Skeletal muscle cell (primary cell): Measurements from ENCODE around the gene ZNF775.
A peak's percentile ranks its signal among the peaks of the same experiment; 100 is the strongest.

Experiments
- DNase-seq: peaks from one replicate; pipeline ENCODE4 v3.0.0-alpha.2; 2010; ENCODE audit warnings: low read depth
- H3K4me3 ChIP-seq: 2 replicates; pipeline ENCODE4 v1.5.1; 2011; ENCODE audit warnings: low read depth, mild to moderate bottlenecking, control low read depth, low read length, moderate library complexity

Gene ZNF775

GRCh38 chr7:150378853-150379440 lies at the start of gene ZNF775:
Gene ZNF775, plus strand, starts transcription at chr7:150379330. Its CDS starts 9,141 bp downstream, at chr7:150388471.
- peak within 1 kb of the TSS; percentile 72 for H3K4me3 ChIP-seq
- peak; percentile 75 for DNase-seq

- no peak overlapping the region for H3K4me3 ChIP-seq
- DNase-seq: no peak
These were observed 49.6 kb upstream of the ZNF775 start for GRCh38 chr7:150329331-150330120.

DNA sequence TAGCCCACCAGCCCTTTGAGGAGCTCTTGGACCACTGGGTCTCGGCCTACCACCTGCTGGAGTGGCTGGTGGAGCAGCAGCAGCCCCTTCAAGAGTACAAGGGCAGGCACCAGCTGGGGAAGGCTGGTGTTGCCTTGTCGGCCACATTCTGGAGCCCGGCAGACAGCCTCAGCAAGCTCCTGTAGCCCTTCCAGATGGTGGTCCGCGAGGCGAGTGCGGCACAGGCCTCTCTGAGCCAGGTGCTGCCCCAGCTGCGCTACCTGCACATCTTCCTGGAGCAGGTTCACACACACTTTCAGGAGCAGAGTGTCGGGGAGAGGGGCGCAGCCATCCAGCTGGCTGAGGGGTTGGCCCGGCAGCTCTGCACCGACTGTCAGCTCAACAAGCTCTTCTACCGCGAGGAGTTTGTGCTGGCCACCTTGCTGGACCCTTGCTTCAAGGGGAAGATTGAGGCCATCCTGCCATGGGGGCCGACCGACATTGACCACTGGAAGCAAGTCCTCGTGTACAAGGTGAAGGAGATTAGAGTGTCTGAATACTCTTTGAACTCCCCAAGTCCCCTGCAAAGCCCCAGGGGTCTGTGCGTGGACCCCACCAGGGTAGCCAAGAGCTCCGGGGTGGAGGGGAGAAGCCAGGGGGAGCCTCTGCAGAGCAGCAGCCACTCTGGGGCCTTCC lies 48.8 kb upstream of the ZNF775 start:
- no peak for DNase-seq

DNA sequence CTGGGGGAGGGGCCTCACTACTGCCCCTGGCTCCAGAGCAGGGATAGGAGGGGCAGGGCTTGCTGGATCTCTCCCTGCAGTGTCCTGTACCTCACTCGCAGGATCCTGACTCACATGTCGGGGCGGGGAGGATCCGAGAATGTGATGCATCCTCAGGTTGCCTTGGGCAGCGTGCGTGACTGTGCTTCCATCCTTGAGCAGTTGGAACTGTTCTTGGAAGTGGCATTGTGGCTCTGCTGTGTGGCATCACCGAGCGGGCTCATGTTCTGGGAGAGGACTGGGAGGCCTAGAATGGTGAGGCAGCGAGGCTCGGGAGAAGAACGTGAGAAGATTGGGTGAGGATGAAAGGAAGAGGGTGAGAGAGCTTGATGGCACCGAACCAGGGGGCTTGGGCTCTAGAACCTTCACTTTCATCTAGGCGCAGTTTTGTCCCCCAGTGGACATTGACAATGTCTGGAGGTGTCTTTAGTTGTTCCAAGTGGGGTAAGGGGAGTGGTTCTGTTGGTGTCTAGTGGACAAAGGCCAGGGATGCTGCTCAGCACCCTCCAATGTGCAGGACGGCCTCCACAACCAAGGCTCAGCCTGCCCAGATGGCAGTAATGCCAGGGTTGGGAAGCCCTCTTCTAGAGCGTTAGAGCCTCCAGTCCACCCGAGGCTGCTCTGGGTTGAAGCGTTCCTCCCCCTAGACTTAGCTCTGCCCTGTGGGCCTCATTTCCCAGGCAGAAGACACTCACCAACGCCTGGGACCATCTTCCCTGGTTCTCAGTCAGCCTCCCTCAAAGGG lies 46.1 kb upstream of the ZNF775 start:
- H3K4me3 ChIP-seq: no peak overlapping the region

More for the DNA sequence above, 48.8 kb upstream of the ZNF775 start:
- H3K4me3 ChIP-seq: no peak overlapping the region

GRCh38 chr7:150333659-150334058 lies 45.5 kb upstream of the ZNF775 start:
- H3K4me3 ChIP-seq: no peak overlapping the region
- no peak for DNase-seq

More for the DNA sequence above, 46.1 kb upstream of the ZNF775 start:
- no peak for DNase-seq

GRCh38 chr7:150334108-150334507 lies 45.0 kb upstream of the ZNF775 start:
- no peak for DNase-seq

DNA sequence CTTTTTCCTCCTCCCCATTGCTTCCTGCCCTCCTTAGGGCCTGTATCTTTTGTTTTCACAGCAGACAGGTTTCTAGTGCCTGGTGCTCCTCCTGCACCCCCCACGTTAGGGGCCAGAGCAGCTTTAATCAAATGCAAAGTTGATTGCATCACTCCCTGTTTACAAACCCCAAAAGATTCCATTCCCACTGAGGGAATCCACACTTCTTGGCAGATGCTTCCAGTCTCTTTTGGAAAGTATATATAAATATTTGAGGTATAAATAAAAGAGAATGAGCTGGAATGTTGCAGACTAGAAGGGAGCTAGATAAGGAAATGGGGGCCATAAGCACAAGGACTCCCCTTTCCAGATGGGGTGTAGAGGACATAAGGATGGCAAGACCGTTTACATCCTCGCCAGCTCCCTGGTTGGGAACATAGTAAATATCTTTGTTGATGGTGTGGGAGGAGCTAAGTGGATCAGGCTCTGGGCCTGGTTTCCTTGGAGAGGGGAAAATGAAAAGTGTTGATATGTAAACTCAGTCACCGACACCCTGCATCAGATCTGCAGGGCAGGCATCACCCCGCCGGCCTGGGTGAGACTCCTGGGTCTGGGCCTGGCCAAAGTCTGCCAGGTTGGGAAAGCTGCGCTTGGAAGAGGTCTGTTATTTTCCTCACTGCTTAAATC lies 43.9 kb upstream of the ZNF775 start:
- no peak for DNase-seq
- no peak overlapping the region for H3K4me3 ChIP-seq

More at GRCh38 chr7:150334108-150334507, 45.0 kb upstream of the ZNF775 start:
- no peak overlapping the region for H3K4me3 ChIP-seq

DNA sequence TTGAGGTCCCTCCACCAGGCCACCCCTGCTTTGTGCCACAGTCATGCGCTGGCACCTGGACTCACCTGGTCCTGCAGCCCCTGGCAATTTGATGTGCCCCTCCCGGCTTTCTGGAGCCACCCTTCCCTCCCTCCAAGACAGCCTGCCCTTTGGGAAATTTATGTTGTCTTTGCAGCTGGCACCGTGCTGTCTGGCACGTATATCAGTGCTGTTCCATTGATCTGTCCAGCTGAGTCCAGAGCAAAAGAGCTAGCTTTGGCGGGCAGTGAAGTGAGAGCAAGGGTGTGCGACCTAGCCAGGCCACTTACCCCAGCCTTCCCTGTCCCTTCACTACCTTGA lies 43.4 kb upstream of the ZNF775 start:
- no peak for DNase-seq
- H3K4me3 ChIP-seq: no peak overlapping the region

DNA sequence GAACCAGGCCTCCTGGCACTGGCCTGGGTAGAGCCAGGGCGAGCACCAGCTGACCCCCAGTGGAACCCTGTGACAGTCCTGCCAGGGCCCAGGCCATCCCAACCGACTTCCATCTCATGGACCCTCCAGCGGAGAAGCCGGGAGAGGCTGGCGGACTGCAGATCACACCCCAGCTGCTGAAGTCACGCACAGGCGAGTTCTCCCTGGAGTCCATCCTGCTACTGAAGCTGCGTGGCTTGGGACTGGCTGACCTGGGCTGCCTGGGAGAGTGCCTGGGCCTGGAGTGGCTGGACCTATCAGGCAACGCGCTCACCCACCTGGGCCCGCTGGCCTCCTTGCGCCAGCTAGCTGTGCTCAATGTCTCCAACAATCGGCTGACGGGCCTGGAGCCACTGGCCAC lies 42.4 kb upstream of the ZNF775 start:
- DNase-seq: no peak
- no peak overlapping the region for H3K4me3 ChIP-seq

DNA sequence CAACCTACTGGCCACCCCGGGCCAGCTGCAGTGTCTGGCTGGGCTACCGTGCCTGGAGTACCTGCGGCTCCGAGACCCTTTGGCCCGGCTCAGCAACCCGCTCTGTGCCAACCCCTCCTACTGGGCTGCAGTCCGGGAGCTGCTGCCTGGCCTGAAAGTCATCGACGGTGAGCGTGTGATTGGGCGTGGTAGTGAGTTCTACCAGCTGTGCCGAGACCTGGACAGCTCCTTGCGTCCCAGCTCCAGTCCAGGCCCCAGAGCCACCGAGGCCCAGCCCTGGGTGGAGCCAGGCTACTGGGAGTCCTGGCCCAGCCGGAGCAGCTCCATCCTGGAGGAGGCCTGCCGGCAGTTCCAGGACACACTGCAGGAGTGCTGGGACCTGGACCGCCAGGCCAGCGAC lies 42.0 kb upstream of the ZNF775 start:
- DNase-seq: no peak
- no peak overlapping the region for H3K4me3 ChIP-seq

DNA sequence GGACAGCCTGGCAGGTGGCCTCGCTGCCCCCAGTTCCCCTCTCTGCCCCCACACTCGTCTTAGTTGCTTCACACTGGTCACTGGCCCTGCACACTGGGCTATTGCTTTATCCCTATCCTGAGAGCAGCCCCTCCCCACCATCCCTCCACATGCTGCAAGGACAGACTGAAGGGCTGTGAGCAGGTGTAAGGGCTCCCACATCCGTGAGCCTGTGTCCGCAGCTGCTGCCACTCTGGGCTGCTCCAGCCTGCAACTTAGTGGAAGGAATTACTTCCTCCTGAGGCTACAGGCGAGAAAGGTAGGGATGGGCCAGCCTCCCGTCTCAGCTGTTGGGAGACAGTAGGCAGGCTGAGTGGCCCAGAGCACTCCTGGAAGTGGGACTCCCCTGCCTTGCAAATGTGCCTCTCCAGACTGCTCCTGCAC lies 41.5 kb upstream of the ZNF775 start:
- DNase-seq: no peak
- no peak overlapping the region for H3K4me3 ChIP-seq

GRCh38 chr7:150338166-150338829 lies 40.8 kb upstream of the ZNF775 start:
- no peak for DNase-seq
- H3K4me3 ChIP-seq: no peak overlapping the region

DNA sequence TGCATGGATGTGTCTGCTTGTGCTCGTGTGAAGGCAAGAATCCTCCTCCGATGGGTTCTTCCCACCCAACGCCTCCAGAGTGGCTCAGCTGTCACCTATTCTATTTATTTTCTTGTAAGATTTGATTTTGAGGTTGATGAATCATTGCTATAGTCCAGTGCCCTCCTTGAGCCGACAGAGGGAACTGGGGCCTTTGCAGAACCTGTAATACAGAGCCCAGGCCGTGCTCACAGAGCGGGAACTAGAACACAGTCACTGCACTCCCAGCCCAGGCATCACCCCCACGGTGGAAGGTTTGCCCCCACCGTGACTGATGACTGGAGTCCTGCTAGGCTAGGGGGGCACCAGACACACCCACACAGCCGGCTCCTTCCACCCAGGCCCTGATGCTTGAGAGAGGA lies 39.7 kb upstream of the ZNF775 start:
- DNase-seq: no peak
- H3K4me3 ChIP-seq: no peak overlapping the region

- DNase-seq: no peak
- no peak overlapping the region for H3K4me3 ChIP-seq
These were observed 38.9 kb upstream of the ZNF775 start for GRCh38 chr7:150340024-150340749.

DNA sequence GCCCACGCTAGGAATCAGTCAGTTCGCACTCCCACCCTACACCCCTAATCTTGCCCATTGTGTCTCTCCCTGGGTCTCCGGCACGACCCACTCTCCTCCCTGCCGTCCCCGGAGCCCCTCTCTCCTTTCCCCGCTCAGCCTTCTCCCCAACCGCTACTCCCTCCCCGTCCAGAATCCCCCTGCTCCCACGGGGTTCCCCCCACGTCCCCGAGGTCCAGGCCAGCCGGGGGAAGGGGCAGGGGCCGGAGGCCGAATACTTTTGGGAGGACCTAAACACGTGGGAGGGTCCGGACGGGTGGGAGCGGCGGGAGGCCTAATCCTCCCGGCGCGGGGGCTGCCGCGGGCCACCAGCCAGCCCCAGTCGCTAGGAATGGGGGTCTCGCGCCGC lies 38.3 kb upstream of the ZNF775 start:
- no peak for DNase-seq
- H3K4me3 ChIP-seq: no peak overlapping the region

DNA sequence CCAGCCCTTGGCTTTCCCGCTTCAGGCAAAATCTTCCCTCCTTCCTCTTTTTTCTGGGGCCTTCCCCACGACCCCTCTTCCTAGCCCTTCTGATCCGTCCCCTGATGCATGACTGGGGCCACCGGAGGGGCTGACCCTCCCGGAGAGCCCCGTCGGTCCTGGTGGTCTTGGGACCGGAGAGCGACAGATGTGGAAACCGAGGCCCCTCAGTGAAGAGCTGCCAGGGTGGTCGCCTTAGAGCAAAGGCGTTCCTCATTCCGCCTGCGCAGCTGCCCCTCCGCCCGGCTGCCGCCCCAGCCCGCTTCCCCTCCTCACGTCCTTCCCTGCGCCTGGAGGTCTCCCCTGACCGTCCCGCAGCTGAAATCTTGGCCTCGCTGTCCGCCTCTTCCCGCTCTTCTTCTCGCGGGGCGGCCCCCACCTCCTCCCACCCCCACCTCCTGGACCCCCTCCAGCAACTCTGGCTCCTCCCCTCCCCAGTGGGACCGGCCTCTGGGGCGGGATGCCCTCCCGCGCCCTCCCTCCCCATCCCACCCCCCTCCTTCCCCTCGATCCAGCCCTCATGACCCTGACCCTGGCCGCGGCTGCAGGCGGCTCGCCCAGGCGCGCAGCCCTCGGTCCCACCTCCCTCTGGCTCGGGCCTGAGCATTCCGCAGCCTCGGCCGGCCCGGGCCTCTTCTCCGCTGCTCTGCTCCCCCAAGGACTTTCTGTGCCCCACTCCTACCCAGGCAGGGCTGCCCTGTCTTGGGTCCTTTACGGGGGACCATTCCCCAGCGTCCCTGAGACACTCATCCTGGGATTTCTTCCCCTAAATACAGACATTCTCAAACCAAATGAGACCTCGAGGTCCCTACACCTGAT lies 37.6 kb upstream of the ZNF775 start, which contains the start of gene RARRES2:
Gene RARRES2, minus strand, starts transcription at position 367 of the 858 bp plus-strand sequence. CDS start 1,020 bp downstream, outside the sequence.
- no peak for DNase-seq
- no peak within 1 kb of the TSS for H3K4me3 ChIP-seq

GRCh38 chr7:150342121-150342408 lies 37.1 kb upstream of the ZNF775 start:
- no peak overlapping the region for H3K4me3 ChIP-seq
- DNase-seq: no peak
